ENCODE measurements around the gene COX8C. TPM values are rescaled to one million over a fixed set of nuclear protein-coding genes. Genes with fewer than 3 reads are reported as not detected.

Gene COX8C
- total RNA-seq, 1 donor, result not detected

DNA sequence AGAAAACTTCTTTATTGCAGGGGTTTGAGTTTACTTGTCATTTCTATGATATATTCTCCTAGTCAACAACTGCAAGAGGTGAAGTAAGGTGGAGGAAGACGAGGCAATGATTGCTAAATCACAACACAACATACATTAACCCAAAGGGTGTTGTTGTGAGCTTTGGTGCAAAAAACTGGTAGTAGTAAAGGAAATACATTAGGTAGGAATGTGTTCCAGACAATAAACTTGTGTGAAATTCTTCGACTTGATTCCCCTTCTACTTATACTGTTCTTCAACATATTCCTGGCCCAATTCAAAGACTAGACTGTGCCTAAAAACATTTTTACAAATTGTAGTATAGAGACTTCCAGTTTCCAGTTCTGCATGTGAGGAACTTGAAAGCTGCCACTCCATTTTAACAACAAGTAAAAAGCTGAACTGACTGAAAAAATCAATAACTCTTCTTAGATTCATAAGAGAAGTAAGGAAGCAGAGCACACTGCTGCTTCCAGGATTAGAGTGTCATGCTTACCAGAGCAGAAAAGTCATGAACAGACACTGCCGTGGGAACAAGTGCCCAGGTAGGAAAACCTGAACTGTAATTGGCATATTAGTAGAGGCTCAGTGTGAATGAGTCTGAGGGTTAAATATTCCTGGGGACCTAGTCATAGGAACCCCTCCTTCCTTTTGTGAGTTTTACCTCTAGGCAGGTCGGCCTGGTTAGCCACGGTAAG is 22.2 kb downstream of the COX8C start:
- no peaks in the 10 kb centered on the region for H3K4me1 ChIP-seq (ENCODE audit: insufficient read depth, low read length)

DNA sequence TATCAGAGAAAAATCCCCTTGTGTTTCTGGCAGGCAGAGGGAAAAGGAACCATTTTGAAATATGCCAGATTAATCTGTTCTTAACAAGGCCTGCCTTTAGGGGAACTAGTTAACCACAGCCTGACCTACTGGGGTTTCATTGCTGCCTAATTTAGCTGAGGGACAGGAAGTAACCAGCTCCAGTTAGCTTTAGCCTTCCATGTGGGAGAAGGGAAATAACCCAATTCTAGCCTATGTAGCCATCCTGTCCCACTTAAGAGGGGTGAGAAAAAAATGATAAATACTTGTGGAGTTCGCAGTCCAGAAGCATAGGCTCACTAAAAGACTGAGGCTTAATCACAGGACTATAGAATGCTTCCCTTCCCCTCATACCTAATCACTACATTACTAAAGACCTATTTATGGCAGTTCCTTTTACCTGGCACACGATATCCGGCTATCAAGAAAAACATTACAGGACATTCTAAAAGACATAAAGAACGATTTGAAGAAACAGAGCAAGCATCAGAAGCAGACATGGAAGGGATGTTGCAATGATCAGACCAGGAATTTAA is 22.8 kb downstream of the COX8C start:
- H3K27ac ChIP-seq (ENCODE audit: low read depth, low read length), result no peak overlapping the region
- H3K4me1 ChIP-seq (ENCODE audit: insufficient read depth, low read length), result no peaks in the 10 kb centered on the region
- no peak overlapping the region for H3K4me2 ChIP-seq (ENCODE audit: insufficient read depth, low read length)
- H3K9me3 ChIP-seq (ENCODE audit: low read depth, low read length), result no peaks in the 10 kb centered on the region
- no peak for DNase-seq (ENCODE audit: insufficient read length, low spot score, missing footprints)
- H2AFZ ChIP-seq (ENCODE audit: low read length), result no peak overlapping the region
- H3K36me3 ChIP-seq (ENCODE audit: insufficient read depth, low read length), result no peaks in the 10 kb centered on the region
- H4K20me1 ChIP-seq (ENCODE audit: insufficient read depth, low read length), result no peaks in the 10 kb centered on the region
- TF ChIP-seq, protein P1, sequence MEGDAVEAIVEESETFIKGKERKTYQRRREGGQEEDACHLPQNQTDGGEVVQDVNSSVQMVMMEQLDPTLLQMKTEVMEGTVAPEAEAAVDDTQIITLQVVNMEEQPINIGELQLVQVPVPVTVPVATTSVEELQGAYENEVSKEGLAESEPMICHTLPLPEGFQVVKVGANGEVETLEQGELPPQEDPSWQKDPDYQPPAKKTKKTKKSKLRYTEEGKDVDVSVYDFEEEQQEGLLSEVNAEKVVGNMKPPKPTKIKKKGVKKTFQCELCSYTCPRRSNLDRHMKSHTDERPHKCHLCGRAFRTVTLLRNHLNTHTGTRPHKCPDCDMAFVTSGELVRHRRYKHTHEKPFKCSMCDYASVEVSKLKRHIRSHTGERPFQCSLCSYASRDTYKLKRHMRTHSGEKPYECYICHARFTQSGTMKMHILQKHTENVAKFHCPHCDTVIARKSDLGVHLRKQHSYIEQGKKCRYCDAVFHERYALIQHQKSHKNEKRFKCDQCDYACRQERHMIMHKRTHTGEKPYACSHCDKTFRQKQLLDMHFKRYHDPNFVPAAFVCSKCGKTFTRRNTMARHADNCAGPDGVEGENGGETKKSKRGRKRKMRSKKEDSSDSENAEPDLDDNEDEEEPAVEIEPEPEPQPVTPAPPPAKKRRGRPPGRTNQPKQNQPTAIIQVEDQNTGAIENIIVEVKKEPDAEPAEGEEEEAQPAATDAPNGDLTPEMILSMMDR (IDR thresholded peaks at IDR 0.05; ENCODE audit: extremely low read depth, low read depth, low read length), result no peak
- no peaks in the 10 kb centered on the region for H3K27me3 ChIP-seq (ENCODE audit: insufficient read depth, low read length)
- H3K4me3 ChIP-seq (ENCODE audit: insufficient read depth, low read length), result no peak overlapping the region
- H3K79me2 ChIP-seq (ENCODE audit: insufficient read depth, low read length), result no peaks in the 10 kb centered on the region

More for the DNA sequence above, 22.2 kb downstream of the COX8C start:
- DNase-seq (ENCODE audit: insufficient read length, low spot score, missing footprints), result no peak
- Histone ChIP-seq H3K27me3 (ENCODE audit: insufficient read depth, low read length) (no peaks in the 10 kb centered on the region), H3K4me2 (ENCODE audit: insufficient read depth, low read length) (no peak overlapping the region), H3K79me2 (ENCODE audit: insufficient read depth, low read length) (no peaks in the 10 kb centered on the region), H3K27ac (ENCODE audit: low read depth, low read length) (no peak overlapping the region), H3K4me3 (ENCODE audit: insufficient read depth, low read length) (no peak overlapping the region), H3K36me3 (ENCODE audit: insufficient read depth, low read length) (no peaks in the 10 kb centered on the region), H3K9me3 (ENCODE audit: low read depth, low read length) (no peaks in the 10 kb centered on the region), H4K20me1 (ENCODE audit: insufficient read depth, low read length) (no peaks in the 10 kb centered on the region), H2AFZ (ENCODE audit: low read length) (no peak overlapping the region)
- TF ChIP-seq, protein P1 (IDR thresholded peaks at IDR 0.05; ENCODE audit: extremely low read depth, low read depth, low read length), result no peak

DNA sequence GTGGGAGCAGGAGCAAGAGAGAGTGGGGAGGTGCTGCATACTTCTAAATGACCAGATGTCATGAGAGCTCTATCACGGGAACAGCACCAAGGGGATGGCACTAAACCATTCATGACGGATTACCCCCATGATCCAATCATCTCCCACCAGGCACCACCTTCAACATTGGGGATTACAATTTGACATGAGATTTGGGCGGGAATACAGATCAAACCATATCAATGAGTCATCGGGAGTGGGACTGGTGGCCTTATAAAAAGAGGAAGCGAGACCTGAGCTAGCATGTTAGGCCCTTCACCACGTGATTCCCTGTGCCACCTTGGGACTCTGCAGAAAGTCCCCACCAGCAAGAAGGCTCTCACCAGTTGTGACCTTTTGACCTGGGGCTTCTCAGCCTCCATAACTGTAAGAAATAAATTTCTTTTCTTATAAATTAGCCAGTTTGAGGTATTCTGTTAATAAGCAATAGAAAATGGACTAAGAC is 28.7 kb downstream of the COX8C start:
- H3K27me3 ChIP-seq (ENCODE audit: insufficient read depth, low read length), result no peaks in the 10 kb centered on the region
- no peaks in the 10 kb centered on the region for H3K36me3 ChIP-seq (ENCODE audit: insufficient read depth, low read length)
- no peaks in the 10 kb centered on the region for H4K20me1 ChIP-seq (ENCODE audit: insufficient read depth, low read length)
- H3K4me1 ChIP-seq (ENCODE audit: insufficient read depth, low read length), result no peaks in the 10 kb centered on the region
- DNase-seq (ENCODE audit: insufficient read length, low spot score, missing footprints), result no peak
- H3K4me2 ChIP-seq (ENCODE audit: insufficient read depth, low read length), result no peak overlapping the region
- H3K4me3 ChIP-seq (ENCODE audit: insufficient read depth, low read length), result no peak overlapping the region
- TF ChIP-seq, protein P1 (IDR thresholded peaks at IDR 0.05; ENCODE audit: extremely low read depth, low read depth, low read length), result no peak
- H3K79me2 ChIP-seq (ENCODE audit: insufficient read depth, low read length), result no peaks in the 10 kb centered on the region
- no peak overlapping the region for H2AFZ ChIP-seq (ENCODE audit: low read length)
- H3K9me3 ChIP-seq (ENCODE audit: low read depth, low read length), result no peaks in the 10 kb centered on the region
- H3K27ac ChIP-seq (ENCODE audit: low read depth, low read length), result no peak overlapping the region

DNA sequence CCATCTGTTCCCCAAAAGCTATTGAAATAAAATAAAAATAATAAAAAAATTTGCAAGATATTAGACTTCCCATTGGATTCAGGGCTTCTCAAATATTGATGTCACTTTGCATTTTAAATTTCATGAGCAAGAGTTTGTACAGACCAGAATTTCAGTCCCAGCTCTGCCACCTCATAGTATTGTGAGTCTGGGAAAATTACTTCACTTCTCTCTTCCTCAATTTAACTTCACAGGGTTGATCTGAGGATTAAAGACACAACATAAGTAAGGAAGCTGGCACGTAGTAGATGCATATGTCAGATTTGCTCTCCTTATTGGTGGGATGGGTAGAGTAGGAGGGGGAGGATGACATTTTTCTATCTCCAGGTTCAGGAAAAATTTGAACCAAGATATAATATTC is 32.8 kb downstream of the COX8C start:
- Histone ChIP-seq H3K27ac (ENCODE audit: low read depth, low read length) (no peak overlapping the region), H3K79me2 (ENCODE audit: insufficient read depth, low read length) (no peaks in the 10 kb centered on the region), H3K27me3 (ENCODE audit: insufficient read depth, low read length) (no peaks in the 10 kb centered on the region), H3K4me1 (ENCODE audit: insufficient read depth, low read length) (no peaks in the 10 kb centered on the region), H3K4me3 (ENCODE audit: insufficient read depth, low read length) (no peak overlapping the region), H3K36me3 (ENCODE audit: insufficient read depth, low read length) (no peaks in the 10 kb centered on the region), H2AFZ (ENCODE audit: low read length) (no peak overlapping the region), H3K4me2 (ENCODE audit: insufficient read depth, low read length) (no peak overlapping the region), H3K9me3 (ENCODE audit: low read depth, low read length) (no peaks in the 10 kb centered on the region), H4K20me1 (ENCODE audit: insufficient read depth, low read length) (no peaks in the 10 kb centered on the region)
- TF ChIP-seq, protein P1 (IDR thresholded peaks at IDR 0.05; ENCODE audit: extremely low read depth, low read depth, low read length), result no peak
- DNase-seq (ENCODE audit: insufficient read length, low spot score, missing footprints), result no peak
